Activated naive CD4-positive, alpha-beta T cell treated with anti-CD3 and anti-CD28 coated beads, Interleukin-2, amount 10 ng/mL, durations not matched to agents 7 days and 5 days (primary cell): ENCODE data around the gene FAM72B.
A peak's percentile ranks its signal among the peaks of the same experiment; 100 is the strongest.
"Not testable (repeated sequence)": the region's sequence is repeated elsewhere in the genome, so short reads cannot be mapped to it uniquely, and the experiment has no call there.

ENCODE experiments used
- CTCF ChIA-PET: fragments of 350-600 bp; sonication (Branson Sonifier 250); formaldehyde crosslinking; loops from one replicate; lab custom pipeline; 2021; ENCODE audit warnings: antibody characterized with exemption; lab: Charles Lee
- DNase-seq: peaks from one replicate; pipeline ENCODE4 v3.0.0-alpha.2; 2020
- H3K27ac Mint-ChIP-seq: one replicate; pipeline ENCODE4 v1.8.0; 2021; ENCODE audit warnings: mild to moderate bottlenecking, moderate library complexity, mixed read lengths
- H3K27me3 Mint-ChIP-seq: one replicate; pipeline ENCODE4 v1.8.0; 2021; ENCODE audit warnings: mild to moderate bottlenecking, mixed read lengths
- H3K36me3 Mint-ChIP-seq: one replicate; pipeline ENCODE4 v1.8.0; 2021; ENCODE audit warnings: mixed read lengths
- H3K4me1 Mint-ChIP-seq: one replicate; pipeline ENCODE4 v1.8.0; 2021; ENCODE audit warnings: mixed read lengths
- H3K4me3 Mint-ChIP-seq: one replicate; pipeline ENCODE4 v1.8.0; 2021; ENCODE audit warnings: mild to moderate bottlenecking, moderate library complexity, mixed read lengths
- H3K9me3 Mint-ChIP-seq: one replicate; pipeline ENCODE4 v1.8.0; 2021; ENCODE audit warnings: mixed read lengths

FAM72B gene

DNA sequence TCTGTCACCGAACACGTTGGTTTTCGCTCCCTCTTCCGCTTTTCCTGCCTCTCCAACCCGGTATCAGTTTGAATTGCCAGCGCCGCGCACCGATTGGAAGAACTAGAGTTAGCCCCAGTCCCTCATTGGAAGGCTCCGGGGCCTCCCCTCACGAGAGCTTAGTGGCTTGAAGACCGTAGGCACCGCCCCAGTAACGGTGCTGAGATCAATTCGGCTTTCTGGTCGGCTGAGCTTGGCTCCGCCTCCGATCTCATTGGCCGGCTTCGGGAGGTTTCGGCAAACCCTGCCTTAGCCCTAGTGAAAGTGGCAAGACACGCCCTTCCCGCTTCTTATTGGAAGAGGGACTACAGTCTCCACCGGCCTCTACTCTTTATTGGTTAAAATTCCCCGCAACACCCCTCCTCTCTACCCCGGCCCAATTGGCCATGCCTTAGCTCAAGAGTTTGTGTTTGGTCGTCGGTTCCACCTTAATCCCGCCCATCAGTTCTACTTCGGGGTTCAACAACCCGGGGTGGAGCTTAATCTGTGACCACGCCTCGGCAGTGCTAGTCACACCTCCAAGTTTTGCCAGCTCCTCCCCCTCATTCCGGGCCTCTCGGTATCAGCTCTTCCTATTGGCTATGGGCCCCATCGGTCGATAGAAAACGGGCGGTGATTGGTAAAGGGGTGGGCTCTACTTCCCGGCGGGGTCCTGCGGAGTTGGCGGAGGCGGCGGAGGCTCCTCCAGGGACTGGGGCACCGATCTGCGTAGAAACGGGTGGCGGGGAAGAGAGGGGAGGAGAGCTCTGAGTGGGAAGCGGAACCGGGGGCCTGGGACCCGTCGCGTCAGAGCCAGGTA lies at the start of gene FAM72B, which contains the start of gene SRGAP2C:
FAM72B (minus strand) TSS at position 51 of the 838 bp plus-strand sequence. CDS start 851 bp downstream, outside the sequence.
SRGAP2C (plus strand) TSS at position 686 of the 838 bp plus-strand sequence. CDS start 2,472 bp downstream, outside the sequence.
- DNase-seq, result peak; percentile 94
- H3K4me1 Mint-ChIP-seq, H3K36me3 Mint-ChIP-seq, H3K9me3 Mint-ChIP-seq, CTCF ChIA-PET, H3K27me3 Mint-ChIP-seq: not testable (repeated sequence)
- H3K27ac Mint-ChIP-seq, result peak within 1 kb of the TSS; percentile 94
- peak within 1 kb of the TSS; percentile 94 for H3K4me3 Mint-ChIP-seq

DNA sequence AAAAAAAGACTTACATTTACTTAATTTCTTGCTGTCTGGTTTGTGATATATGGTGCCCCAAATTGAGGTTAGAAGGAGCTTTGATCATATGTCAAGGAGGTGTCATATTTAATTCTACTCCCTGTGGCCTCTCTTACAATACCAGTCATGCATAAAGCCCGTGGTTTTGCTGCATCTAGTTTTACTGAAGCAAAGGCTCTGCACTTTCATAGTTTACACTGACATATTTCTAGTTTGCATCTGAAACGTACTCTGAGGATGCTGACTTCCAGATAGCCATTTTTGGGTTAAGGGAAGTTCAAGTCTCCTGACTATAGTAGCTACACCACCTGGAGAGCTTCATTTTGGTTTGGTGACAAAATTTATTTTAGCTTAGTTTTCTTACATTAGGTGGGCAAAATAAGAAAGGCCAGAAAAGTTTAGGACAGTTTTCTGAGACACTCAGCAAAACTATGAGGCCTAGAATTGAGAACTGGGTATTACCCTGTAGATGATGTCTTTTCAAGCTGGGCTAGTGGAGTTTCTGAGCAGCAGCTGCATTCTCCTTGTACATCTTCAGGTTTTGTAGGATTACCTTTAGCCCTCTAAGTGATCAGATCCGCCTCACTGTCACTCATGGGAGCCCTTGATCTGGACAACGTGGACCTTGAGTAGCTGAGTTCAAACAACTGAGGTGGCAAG lies 48.4 kb upstream of the FAM72B start:
- H3K9me3 Mint-ChIP-seq, CTCF ChIA-PET, H3K4me3 Mint-ChIP-seq, DNase-seq, H3K36me3 Mint-ChIP-seq, H3K27ac Mint-ChIP-seq, H3K27me3 Mint-ChIP-seq, H3K4me1 Mint-ChIP-seq: not testable (repeated sequence)

DNA sequence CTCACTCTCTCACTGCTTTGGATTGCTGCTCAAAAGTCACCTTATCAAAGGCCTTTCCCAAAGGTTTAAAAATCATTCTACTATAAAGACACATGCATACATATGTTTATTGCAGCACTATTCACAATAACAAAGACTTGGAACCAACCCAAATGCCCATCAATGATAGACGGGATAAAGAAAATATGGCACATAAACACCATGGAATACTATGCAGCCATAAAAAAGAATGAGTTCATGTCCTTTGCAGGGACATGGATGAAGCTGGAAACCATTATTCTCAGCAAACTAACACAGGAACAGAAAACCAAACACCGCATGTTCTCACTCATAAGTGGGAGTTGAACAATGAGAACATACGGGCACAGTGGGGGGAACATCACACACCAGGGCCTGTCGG lies 46.5 kb upstream of the FAM72B start:
- H3K36me3 Mint-ChIP-seq, H3K4me1 Mint-ChIP-seq, H3K27me3 Mint-ChIP-seq, DNase-seq, CTCF ChIA-PET, H3K4me3 Mint-ChIP-seq, H3K9me3 Mint-ChIP-seq: not testable (repeated sequence)
- H3K27ac Mint-ChIP-seq, result peak overlapping the region; percentile 37

DNA sequence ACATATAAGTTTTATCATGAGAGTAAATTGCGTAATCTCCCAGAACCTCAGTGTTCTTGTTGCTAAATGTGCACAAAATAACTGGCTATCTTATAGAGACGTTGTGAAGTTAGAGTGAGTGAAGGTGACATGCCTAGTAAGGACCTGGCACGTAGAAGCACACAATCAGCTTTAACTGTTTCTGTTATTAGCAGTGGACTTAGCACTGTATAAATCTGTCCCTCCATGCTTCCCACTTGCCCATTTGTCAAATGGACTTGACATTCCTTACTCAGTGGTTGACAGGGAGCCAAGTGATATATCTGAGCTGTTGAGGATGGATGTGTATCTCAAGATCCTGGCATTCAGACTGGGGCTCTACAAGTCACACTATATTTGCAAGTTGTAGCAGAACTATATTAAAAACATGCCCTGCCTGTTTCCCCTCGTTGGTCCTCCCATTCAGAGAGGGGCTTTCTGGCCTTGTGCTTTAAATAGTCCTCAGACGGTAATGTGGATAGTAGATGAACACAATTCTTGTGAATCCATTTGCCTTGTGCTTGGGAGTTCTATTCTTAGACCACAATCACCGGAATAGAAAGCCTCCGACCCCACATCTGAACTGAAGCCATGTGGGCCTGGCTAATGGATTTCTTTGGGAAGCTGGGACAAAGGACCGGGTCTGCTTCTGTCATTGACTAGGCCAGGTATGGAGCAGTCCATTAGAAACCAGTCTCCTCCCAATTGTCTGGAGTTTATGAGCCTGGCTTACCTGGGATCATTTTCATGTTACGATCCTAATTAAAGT lies 43.6 kb upstream of the FAM72B start:
- DNase-seq, H3K27me3 Mint-ChIP-seq, H3K27ac Mint-ChIP-seq, H3K36me3 Mint-ChIP-seq, H3K4me1 Mint-ChIP-seq, H3K4me3 Mint-ChIP-seq, CTCF ChIA-PET, H3K9me3 Mint-ChIP-seq: not testable (repeated sequence)

DNA sequence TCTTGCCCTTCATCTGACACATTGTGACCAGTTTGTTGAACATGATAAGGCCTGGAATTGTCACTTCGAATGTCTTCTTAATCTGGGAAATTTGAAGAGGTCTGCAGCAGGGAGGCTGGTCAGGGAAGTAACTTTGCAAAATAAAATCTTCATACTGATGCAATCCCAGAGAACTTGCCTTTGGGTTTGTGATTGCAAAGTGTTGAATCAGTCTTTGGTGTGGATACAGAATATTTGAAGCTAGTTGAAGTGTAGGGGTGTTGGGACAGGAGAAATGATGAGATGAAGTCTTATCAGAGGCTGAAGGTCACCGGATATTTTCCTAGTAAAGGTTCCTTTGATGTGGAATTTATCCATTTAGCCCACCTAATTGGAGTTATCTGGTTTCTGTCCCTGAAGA lies 42.8 kb upstream of the FAM72B start:
- H3K9me3 Mint-ChIP-seq, H3K27me3 Mint-ChIP-seq, CTCF ChIA-PET, H3K27ac Mint-ChIP-seq, H3K36me3 Mint-ChIP-seq, H3K4me1 Mint-ChIP-seq, DNase-seq, H3K4me3 Mint-ChIP-seq: not testable (repeated sequence)

DNA sequence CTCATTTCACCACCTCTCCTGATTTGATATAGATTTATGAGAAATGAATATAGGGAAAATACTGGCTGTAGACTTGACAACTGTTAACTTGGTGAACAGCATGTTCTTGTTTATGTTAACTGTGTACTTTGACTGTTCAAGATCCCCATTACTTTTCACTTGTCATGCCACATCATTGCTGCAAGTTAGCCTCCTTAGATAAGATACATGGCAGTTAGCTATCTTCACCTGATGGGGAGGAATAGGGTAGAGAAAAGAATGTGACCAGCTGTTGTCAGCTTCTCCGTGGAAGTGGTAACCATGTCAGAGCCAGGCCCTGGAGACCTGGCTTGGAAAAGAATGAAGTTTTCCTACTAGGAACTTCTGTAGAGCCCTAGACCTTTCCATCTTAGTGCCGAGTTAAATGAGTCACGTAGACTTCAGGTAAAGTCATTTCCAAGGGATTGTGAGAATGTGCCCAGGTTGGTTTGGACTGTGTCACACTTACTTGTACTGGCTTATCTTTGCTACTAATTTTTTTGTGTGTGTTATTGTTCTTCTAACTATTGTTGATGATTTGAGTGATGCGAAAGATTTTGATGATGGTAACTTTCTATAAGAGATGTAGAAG lies 42.3 kb upstream of the FAM72B start:
- H3K27me3 Mint-ChIP-seq, H3K4me1 Mint-ChIP-seq, H3K4me3 Mint-ChIP-seq, H3K36me3 Mint-ChIP-seq, CTCF ChIA-PET, H3K27ac Mint-ChIP-seq, DNase-seq, H3K9me3 Mint-ChIP-seq: not testable (repeated sequence)

DNA sequence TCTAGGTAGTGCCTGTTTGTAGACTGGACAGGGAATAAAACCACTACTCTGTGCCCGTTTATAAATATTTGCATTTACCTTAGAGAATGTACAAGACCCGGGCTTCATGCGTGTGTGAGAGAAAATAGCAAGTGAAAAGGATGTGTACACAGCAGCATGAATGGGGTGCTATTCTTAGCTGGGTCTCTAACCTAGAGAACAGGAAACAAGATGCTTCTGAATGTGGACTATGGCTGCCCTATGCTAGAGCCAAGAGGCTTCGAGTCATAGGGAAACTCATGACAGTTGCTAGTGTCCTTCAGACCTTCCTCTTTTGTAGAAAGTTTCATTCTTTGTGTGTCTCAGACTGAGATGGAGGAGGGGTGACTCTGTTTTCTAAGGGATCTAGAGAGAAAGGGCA lies 40.6 kb upstream of the FAM72B start:
- H3K27me3 Mint-ChIP-seq, H3K27ac Mint-ChIP-seq, H3K36me3 Mint-ChIP-seq, H3K4me3 Mint-ChIP-seq, H3K9me3 Mint-ChIP-seq, H3K4me1 Mint-ChIP-seq, CTCF ChIA-PET, DNase-seq: not testable (repeated sequence)

DNA sequence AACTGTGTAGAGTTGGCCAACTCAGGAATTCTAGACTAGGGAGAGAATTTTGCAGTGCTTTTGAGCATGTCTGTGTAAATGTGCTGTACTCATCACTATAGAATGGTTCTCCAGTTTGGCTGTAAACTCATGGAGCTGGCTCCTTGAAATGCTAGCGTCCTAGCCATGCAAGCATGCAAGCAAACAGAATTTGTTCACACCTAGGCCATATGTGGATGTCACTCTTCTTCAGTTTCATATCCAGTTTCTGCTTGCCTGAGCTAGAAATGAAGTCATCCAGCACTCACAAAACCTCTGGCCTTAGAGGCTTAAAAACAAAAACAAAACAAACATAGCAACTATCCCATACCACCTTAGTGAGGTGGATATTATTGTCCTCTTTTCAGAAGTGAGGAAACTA lies 37.6 kb upstream of the FAM72B start:
- H3K36me3 Mint-ChIP-seq, DNase-seq, H3K4me3 Mint-ChIP-seq, CTCF ChIA-PET, H3K27me3 Mint-ChIP-seq, H3K9me3 Mint-ChIP-seq, H3K27ac Mint-ChIP-seq, H3K4me1 Mint-ChIP-seq: not testable (repeated sequence)

DNA sequence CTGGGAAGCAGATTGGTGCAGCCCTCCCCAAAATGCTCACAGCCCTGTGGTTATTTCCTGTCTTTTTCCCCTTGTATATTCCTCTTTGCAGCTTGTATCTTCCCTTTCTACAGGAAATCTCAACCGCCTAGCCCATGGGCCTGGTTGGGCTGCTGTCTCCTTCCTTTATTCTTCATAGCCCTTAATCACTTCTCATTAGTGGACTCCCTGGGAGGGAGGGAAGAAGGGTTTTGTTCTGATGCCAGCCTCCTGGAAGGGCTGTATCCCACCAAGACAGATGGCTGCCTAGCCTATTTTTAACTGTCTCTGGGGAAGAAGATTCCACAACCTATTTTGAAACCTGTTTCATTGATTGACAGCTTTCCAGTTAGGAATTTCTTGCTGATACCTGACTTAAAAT lies 32.5 kb upstream of the FAM72B start:
- H3K27me3 Mint-ChIP-seq, DNase-seq, H3K36me3 Mint-ChIP-seq, H3K9me3 Mint-ChIP-seq, H3K4me1 Mint-ChIP-seq, CTCF ChIA-PET, H3K27ac Mint-ChIP-seq, H3K4me3 Mint-ChIP-seq: not testable (repeated sequence)

DNA sequence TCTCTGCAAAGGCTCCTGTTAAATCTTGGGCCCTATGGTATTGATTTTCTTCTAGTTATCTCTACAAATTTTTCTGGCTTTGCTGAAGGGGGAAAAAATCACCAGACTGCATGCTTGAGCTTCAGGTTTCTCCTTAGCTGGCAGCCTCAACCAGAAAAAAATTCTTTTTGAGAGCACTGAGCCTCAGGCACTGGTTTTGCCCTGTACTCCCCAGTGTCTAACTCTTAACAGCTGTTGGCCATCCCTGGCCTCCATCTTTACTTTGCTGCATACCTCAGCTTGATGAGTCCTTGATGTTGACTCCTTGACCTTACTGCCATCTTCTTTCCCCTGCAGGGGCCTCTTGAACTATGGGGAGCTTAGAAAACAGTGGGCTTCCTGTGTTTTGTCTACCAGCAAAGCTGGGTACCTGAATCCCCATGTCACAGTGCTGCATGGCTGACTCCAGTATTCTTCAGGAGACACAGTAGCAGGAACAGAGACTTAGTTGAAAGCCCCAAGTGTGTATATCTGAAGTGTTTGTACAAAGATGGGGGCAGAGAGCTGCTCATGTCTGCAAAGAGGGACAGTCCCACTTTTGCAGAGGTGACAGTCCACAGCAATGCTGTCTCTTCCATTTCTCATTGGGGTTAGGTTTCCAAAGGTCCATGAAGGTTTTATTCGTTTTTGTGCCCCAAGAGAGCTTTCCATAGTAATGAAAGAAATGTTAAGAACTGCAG lies 31.7 kb upstream of the FAM72B start:
- DNase-seq, H3K4me1 Mint-ChIP-seq, H3K27me3 Mint-ChIP-seq, H3K9me3 Mint-ChIP-seq, H3K27ac Mint-ChIP-seq, H3K36me3 Mint-ChIP-seq, CTCF ChIA-PET, H3K4me3 Mint-ChIP-seq: not testable (repeated sequence)

DNA sequence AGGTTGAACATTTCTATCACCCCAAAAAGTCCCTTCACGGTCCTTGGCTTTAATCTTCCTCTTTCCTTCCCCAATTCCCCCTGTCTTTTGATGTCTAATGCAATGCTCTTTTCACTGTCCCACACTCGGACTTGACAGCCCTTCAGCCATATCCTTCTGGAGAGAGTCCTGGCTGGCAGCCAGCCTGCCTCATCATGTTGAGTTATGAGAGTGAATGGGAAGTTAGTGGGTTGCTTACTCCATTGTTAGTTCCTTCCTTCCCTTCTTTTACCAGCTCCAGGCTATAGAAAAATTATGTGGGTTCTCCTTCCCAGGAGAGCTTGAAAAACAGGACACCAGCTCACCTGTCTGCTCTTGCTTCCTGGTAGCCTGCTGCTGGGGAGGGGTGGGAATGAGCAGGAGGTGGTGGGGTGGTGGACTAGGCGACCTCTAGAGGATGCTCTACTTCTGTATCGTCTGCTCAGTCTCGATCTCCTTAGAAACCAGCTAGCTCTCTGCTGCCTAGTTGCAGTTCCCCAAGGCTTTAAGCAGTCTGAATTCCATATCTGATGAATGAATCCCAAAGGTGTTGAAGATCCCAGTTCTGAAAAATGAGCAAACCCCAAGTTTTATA lies 30.5 kb upstream of the FAM72B start:
- H3K27me3 Mint-ChIP-seq, H3K27ac Mint-ChIP-seq, H3K9me3 Mint-ChIP-seq, H3K4me3 Mint-ChIP-seq, DNase-seq, H3K4me1 Mint-ChIP-seq, CTCF ChIA-PET, H3K36me3 Mint-ChIP-seq: not testable (repeated sequence)

DNA sequence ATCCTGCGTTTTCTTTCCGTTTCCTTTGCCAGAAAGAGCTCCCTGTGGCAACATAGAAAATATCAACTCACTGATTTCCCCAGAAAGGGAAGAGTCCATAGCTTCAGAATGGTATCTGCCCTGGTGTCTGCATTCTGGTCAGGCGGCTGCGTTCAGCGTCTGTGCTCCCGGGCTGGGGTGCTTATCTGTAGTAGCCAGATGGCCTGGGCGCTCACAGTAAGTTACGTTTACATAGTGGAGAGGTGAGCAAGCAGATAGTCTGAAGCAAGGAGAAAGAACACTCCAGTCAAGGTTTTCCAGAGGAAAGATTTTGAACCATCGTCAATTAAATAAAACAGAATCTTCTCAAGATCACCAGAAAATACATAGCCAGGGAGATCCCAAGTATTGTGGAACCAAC lies 29.4 kb upstream of the FAM72B start:
- CTCF ChIA-PET, H3K4me1 Mint-ChIP-seq, H3K9me3 Mint-ChIP-seq, DNase-seq, H3K27me3 Mint-ChIP-seq, H3K36me3 Mint-ChIP-seq, H3K4me3 Mint-ChIP-seq, H3K27ac Mint-ChIP-seq: not testable (repeated sequence)

DNA sequence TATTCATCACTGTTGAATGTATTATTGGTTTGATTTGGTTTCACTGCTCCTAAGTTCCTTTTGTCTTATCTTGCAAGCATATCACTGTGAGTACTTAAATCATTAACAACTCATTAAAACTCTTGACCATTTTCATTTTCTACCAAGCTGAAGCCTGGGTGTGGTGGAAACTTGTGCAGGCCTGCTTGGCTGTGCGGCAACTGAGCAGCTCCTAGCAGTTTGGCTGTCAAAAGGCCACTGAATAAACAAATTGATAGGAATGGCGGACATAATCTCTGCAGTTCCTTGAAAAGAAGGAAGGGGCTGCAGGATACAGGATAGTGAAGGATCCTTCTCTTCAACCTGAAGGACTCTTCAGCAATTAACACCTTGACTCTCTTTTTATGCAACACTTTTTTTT lies 26.6 kb upstream of the FAM72B start:
- CTCF ChIA-PET, DNase-seq, H3K4me1 Mint-ChIP-seq, H3K4me3 Mint-ChIP-seq, H3K36me3 Mint-ChIP-seq, H3K27me3 Mint-ChIP-seq, H3K27ac Mint-ChIP-seq, H3K9me3 Mint-ChIP-seq: not testable (repeated sequence)
